ENCODE data around the gene SLC6A16.
"Not testable (repeated sequence)": the region's sequence is repeated elsewhere in the genome, so short reads cannot be mapped to it uniquely, and the experiment has no call there.

Gene SLC6A16

GRCh38 chr19:49344505-49345423 lies 19.8 kb upstream of the SLC6A16 start:
- no peak for DNase-seq

- DNase-seq, result no peak
Measured at GRCh38 chr19:49343123-49343522, 18.1 kb upstream of the SLC6A16 start.

GRCh38 chr19:49342291-49342721 lies 17.3 kb upstream of the SLC6A16 start:
- DNase-seq, result no peak

GRCh38 chr19:49340865-49341718 lies 16.1 kb upstream of the SLC6A16 start:
- DNase-seq, result no peak

GRCh38 chr19:49340069-49340864 lies 15.3 kb upstream of the SLC6A16 start:
- DNase-seq, result peak; percentile 22

- no peak for DNase-seq
Measured at GRCh38 chr19:49339301-49340068, 14.5 kb upstream of the SLC6A16 start.

- no peak for DNase-seq
Measured at GRCh38 chr19:49338691-49339300, 13.8 kb upstream of the SLC6A16 start.

- DNase-seq, result no peak
Measured at GRCh38 chr19:49338023-49338677, 13.2 kb upstream of the SLC6A16 start.

- no peak for DNase-seq
Measured at GRCh38 chr19:49337267-49338022, 12.5 kb upstream of the SLC6A16 start.

GRCh38 chr19:49336482-49337266 lies 11.7 kb upstream of the SLC6A16 start:
- DNase-seq, result no peak

GRCh38 chr19:49335784-49336481 lies 10.9 kb upstream of the SLC6A16 start:
- DNase-seq, result no peak

- DNase-seq, result no peak
Measured at GRCh38 chr19:49335071-49335783, 10.2 kb upstream of the SLC6A16 start, which contains the start of gene CD37. CD37 (plus strand) TSS chr19:49335406; CDS start chr19:49335541, 135 bp downstream.

- no peak for DNase-seq
Measured at GRCh38 chr19:49333811-49334288, 8.9 kb upstream of the SLC6A16 start.

- no peak for DNase-seq
Measured at GRCh38 chr19:49333418-49333805, 8.4 kb upstream of the SLC6A16 start.

GRCh38 chr19:49332691-49333417 lies 7.9 kb upstream of the SLC6A16 start:
- DNase-seq, result not testable (repeated sequence)

- no peak for DNase-seq
Measured at GRCh38 chr19:49331616-49332055, 6.6 kb upstream of the SLC6A16 start.

GRCh38 chr19:49331187-49331586 lies 6.2 kb upstream of the SLC6A16 start:
- not testable (repeated sequence) for DNase-seq

All from NCI-H2029 treated with DMSO at 0.1 percent for 48 hours (cell line).